Measurements from ENCODE around the gene KRTAP13-4. TPM values are rescaled to one million over a fixed set of nuclear protein-coding genes. Genes with fewer than 3 reads are reported as not detected.

Gene KRTAP13-4
- total RNA-seq: not detected in 2 replicates
- not detected for total RNA-seq (2013)
- polyA plus RNA-seq: not detected in 2 replicates
- polyA minus RNA-seq: not detected in 2 replicates

- intact Hi-C loops (cut with micrococcal nuclease): no loop called here
- WGBS (ENCODE audit: insufficient coverage): 73% methylated on average over 8 of the region's 9 CpGs
- H3K27ac ChIP-seq (ENCODE audit: low read length in 2 of 2): no peak within 1 kb of the TSS
- Mint-ChIP-seq H3K9me3 (ENCODE audit: insufficient read depth) (peaks cover 2% of the 10 kb centered on the region), H3K27me3 (no peaks in the 10 kb centered on the region), H3K4me3 (no peak within 1 kb of the TSS), H3K27ac (no peak within 1 kb of the TSS), H3K4me1 (no peaks in the 10 kb centered on the region)
- H3K4me2 ChIP-seq (replicated peaks; ENCODE audit: low read depth, low read length, poor library complexity, severe bottlenecking): no peak within 1 kb of the TSS
- no peak within 1 kb of the TSS for H3K4me3 ChIP-seq (ENCODE audit: control extremely low read depth in 1 of 5, extremely low read depth in 1 of 5, insufficient read depth in 1 of 5, low read depth in 2 of 5, low read length in 4 of 5)
- no peak for TF ChIP-seq CTCF (IDR thresholded peaks at IDR 0.05)
- no peak for TF ChIP-seq EZH2 (IDR thresholded peaks at IDR 0.05; ENCODE audit: borderline replicate concordance, insufficient read depth, low read depth, low read length, poor library complexity, severe bottlenecking)
- ATAC-seq (ENCODE audit: low read depth) (no peak), DNase-seq (no peak)
- H3K9ac ChIP-seq (ENCODE audit: low read length): no peak within 1 kb of the TSS
- no peak within 1 kb of the TSS for H2AFZ ChIP-seq (ENCODE audit: insufficient read depth, low read depth, low read length, poor library complexity, severe bottlenecking)
- no peaks in the 10 kb centered on the region for H3K4me1 ChIP-seq (ENCODE audit: control insufficient read depth in 2 of 2, insufficient read depth in 2 of 2, low read length in 2 of 2)
- H4K20me1 ChIP-seq (ENCODE audit: control insufficient read depth, insufficient read depth, low read length, poor library complexity, severe bottlenecking): no peaks in the 10 kb centered on the region
- H3K27me3 ChIP-seq (replicated peaks in 1 of 4; ENCODE audit: control extremely low read depth in 1 of 4, control insufficient read depth in 3 of 4, insufficient read depth in 4 of 4, low read length in 3 of 4): no peaks in the 10 kb centered on the region
- peaks cover 0 to 9% (median 0%) of the 10 kb centered on the region in 3 donors for H3K9me3 ChIP-seq (ENCODE audit: control extremely low read depth in 1 of 3, control insufficient read depth in 2 of 3, insufficient read depth in 1 of 3, low read length in 2 of 3)
- ChIA-PET CTCF (no interaction called here), POLR2A (no interaction called here)
- no peaks in the 10 kb centered on the region for H3K36me3 ChIP-seq (replicated peaks in 1 of 2; ENCODE audit: control extremely low read depth in 1 of 2, control insufficient read depth in 1 of 2, extremely low read depth in 1 of 2, insufficient read depth in 2 of 2, low read length in 1 of 2)
- no peaks in the 10 kb centered on the region for H3K79me2 ChIP-seq (ENCODE audit: control insufficient read depth, insufficient read depth, low read length)
These were observed at the start of gene KRTAP13-4 for GRCh38 chr21:30430170-30430655. Gene KRTAP13-4, plus strand, starts transcription at chr21:30430220. Its CDS starts 56 bp downstream, at chr21:30430276.

DNA sequence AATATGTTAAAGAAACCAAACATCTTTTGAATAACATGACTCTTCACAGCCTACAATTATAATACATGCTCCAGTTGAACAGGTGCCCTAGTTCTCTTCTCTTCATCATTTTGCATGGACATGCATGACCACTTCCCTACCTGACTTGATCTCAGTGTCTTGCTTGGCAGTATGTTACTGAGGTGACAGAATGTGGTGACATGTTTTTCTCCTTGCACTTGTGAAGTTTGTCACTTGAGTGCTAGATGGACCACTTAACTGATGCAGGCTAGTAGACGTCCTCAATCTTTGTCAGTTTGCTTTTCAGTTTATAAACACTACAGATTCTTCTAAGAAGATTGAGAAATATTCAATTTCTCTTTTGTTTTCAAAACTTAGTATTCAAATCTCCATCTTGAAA is 47.8 kb upstream of the KRTAP13-4 start:
- Histone ChIP-seq H3K9ac (ENCODE audit: low read length) (no peak overlapping the region), H3K79me2 (ENCODE audit: control insufficient read depth, insufficient read depth, low read length) (no peaks in the 10 kb centered on the region), H4K20me1 (ENCODE audit: control insufficient read depth, insufficient read depth, low read length, poor library complexity, severe bottlenecking) (no peaks in the 10 kb centered on the region), H3K4me1 (ENCODE audit: control insufficient read depth in 2 of 2, insufficient read depth in 2 of 2, low read length in 2 of 2) (no peaks in the 10 kb centered on the region), H3K4me2 (replicated peaks; ENCODE audit: low read depth, low read length, poor library complexity, severe bottlenecking) (no peak overlapping the region), H3K27me3 (replicated peaks in 1 of 4; ENCODE audit: control extremely low read depth in 1 of 4, control insufficient read depth in 3 of 4, insufficient read depth in 4 of 4, low read length in 3 of 4) (no peaks in the 10 kb centered on the region), H2AFZ (ENCODE audit: insufficient read depth, low read depth, low read length, poor library complexity, severe bottlenecking) (no peak overlapping the region), H3K36me3 (replicated peaks in 1 of 2; ENCODE audit: control extremely low read depth in 1 of 2, control insufficient read depth in 1 of 2, extremely low read depth in 1 of 2, insufficient read depth in 2 of 2, low read length in 1 of 2) (no peaks in the 10 kb centered on the region), H3K27ac (ENCODE audit: low read length in 2 of 2) (no peak overlapping the region), H3K9me3 (ENCODE audit: control extremely low read depth in 1 of 3, control insufficient read depth in 2 of 3, insufficient read depth in 1 of 3, low read length in 2 of 3) (no peaks in the 10 kb centered on the region), H3K4me3 (ENCODE audit: control extremely low read depth in 1 of 5, extremely low read depth in 1 of 5, insufficient read depth in 1 of 5, low read depth in 2 of 5, low read length in 4 of 5) (no peak overlapping the region)
- TF ChIP-seq EZH2 (IDR thresholded peaks at IDR 0.05; ENCODE audit: borderline replicate concordance, insufficient read depth, low read depth, low read length, poor library complexity, severe bottlenecking): no peak
- TF ChIP-seq CTCF (IDR thresholded peaks at IDR 0.05): no peak
- no CpG with 5 or more reads among the region's 1 CpG for WGBS (ENCODE audit: insufficient coverage)
- Mint-ChIP-seq H3K4me3 (no peak overlapping the region), H3K9me3 (ENCODE audit: insufficient read depth) (no peaks in the 10 kb centered on the region), H3K27ac (no peak overlapping the region), H3K27me3 (no peaks in the 10 kb centered on the region), H3K4me1 (no peaks in the 10 kb centered on the region)
- ATAC-seq (ENCODE audit: low read depth) (no peak), DNase-seq (no peak)
- POLR2A ChIA-PET: no interaction called here
- CTCF ChIA-PET: no interaction called here
- intact Hi-C loops (cut with micrococcal nuclease): no loop called here
